H1 (cell line): ENCODE data around the gene PEAK1. TPM values are rescaled to one million over a fixed set of nuclear protein-coding genes. Genes with fewer than 3 reads are reported as not detected.

ENCODE experiments used
- HDAC2 ChIP-seq, 2 experiments: fragments of 300-600 bp in 1 of 2; sonication (generic) in 1 of 2; IDR thresholded peaks; 2 replicates each; pipeline ENCODE4 v1.6.1; 2011 to 2012; ENCODE audit warnings: low read depth in 2 of 2, low read length in 2 of 2, mild to moderate bottlenecking in 2 of 2, moderate library complexity in 2 of 2, borderline replicate concordance in 1 of 2, inconsistent platforms in 1 of 2
- KDM4A ChIP-seq: IDR thresholded peaks from one replicate; pipeline ENCODE4 v1.7.1; 2012; ENCODE audit warnings: low read depth, mild to moderate bottlenecking, moderate library complexity, low read length, inconsistent platforms; ENCODE audit not compliant: severe bottlenecking
- PHF8 ChIP-seq: fragments of 200-600 bp; sonication (generic); conservative IDR thresholded peaks from 2 replicates; pipeline ENCODE4 v1.7.1; 2012; ENCODE audit warnings: low read depth, mild to moderate bottlenecking, inconsistent platforms, low read length, moderate library complexity
- POLR2AphosphoS5 ChIP-seq: IDR thresholded peaks from 2 replicates; pipeline ENCODE4 v1.6.1; 2011; ENCODE audit warnings: low read depth, low read length
- RBBP5 ChIP-seq: IDR thresholded peaks from 2 replicates; pipeline ENCODE4 v1.7.1; 2012; ENCODE audit warnings: low read depth, mild to moderate bottlenecking, inconsistent platforms, low read length, moderate library complexity, borderline replicate concordance
- SIN3A ChIP-seq, 2 experiments: IDR thresholded peaks in 1 of 2; conservative IDR thresholded peaks in 1 of 2; 2 replicates each; pipeline ENCODE4 v1.6.1; 2011 to 2012; ENCODE audit warnings: low read length in 2 of 2, improper control_type of control experiment in 1 of 2, low read depth in 1 of 2, mild to moderate bottlenecking in 1 of 2
- TAF1 ChIP-seq: IDR thresholded peaks from 2 replicates; pipeline ENCODE4 v1.6.1; 2011; ENCODE audit warnings: mild to moderate bottlenecking, low read depth, low read length
- TAF7 ChIP-seq: optimal IDR thresholded peaks from 2 replicates; pipeline ENCODE3; 2011; ENCODE audit warnings: low read depth, mild to moderate bottlenecking, inconsistent platforms, low read length, moderate library complexity, borderline replicate concordance
- polyA plus RNA-seq, 7 experiments: library from polyadenylated mRNA; depleted of rRNA in 3 of 7; stranded (reverse) in 5 of 7; unstranded in 2 of 7; fragments of >200 nt in 5 of 7; fragments of 200-250 nt in 2 of 7; gene quantifications; 1 replicate in 5 of 7; 2 replicates in 1 of 7; 4 replicates in 1 of 7; pipeline versions ENCODE4 v1.2.1 to v1.2.3, GENCODE V29; 2011 to 2013; ENCODE audit warnings: missing spikeins in 2 of 7, mixed read lengths in 2 of 7
- total RNA-seq: library from RNA; stranded (reverse); fragmentation: NEBNext Ultra II Directional; extraction: Animal tissue kit (Norgen Biotek cat#: 25700); gene quantifications from 2 replicates; pipeline ENCODE4 v1.2.1, GENCODE V29; 2021
- TF ChIP-seq, protein P1 (sequence below): IDR thresholded peaks from 2 replicates; pipeline ENCODE4 v1.6.1; 2012; ENCODE audit warnings: inconsistent platforms

PEAK1 gene
- total and polyA plus RNA-seq, 2 of the 8 experiments (the other 6 are each of a cell fraction or from before 2014, with no cell fraction given), result 8.8 to 44.8 TPM

DNA sequence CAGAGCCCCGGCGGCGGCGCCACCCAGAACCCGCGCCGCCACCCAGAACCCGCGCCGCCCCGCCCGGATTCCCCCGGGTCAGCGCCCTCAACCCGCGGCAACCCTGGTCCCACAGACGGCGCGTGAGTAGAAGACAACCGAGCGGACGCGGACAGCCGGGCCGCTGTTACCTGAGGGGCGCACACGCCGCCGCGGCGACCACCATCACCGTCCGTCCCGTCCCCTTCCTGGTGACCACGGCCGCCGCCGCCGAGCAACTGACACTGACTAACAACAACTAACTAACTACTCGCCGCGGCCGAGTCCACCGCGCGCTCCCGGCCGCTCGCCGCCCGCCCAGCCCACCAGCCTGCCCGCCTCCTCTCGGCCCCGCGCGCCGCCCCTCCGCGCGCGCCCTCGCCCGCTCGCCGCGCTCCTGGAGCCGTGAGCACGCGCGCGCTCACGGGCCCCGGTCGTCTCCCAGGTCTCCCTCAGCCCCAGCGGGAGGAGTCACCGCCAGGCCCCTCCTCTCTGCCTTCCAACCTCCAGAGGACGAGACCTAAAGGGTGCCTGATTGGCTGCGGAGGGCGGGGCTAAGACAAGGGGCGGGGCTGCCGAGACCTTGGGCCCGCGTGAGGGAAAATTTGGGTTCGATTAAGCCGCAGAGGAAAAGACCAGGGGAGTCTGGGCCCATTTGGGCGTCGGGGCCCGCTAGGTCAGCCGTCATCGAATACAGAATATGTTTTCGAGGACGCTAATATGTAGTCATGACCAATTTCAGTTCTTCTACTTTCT lies at the start of gene PEAK1 (continued):
- TF ChIP-seq SIN3A (conservative IDR thresholded peaks at IDR 0.05 in 1 of 2, IDR thresholded peaks at IDR 0.05 in 1 of 2; ENCODE audit: low read depth in 1 of 2, low read length in 2 of 2) (peak in 1 of 2 experiments; percentile 18; a peak in 1 of 4 replicates), POLR2AphosphoS5 (peak; percentile 72; the same call in 1 of the 2 replicates), RBBP5 (0 out of 2 replicates have a peak, but pooled peaks have one; percentile 50), TAF1 (peak; percentile 82), PHF8 (peak; percentile 71; the same call in 1 of the 2 replicates), TAF7 (peak; percentile 66), HDAC2 (IDR thresholded peaks at IDR 0.05; ENCODE audit: borderline replicate concordance in 1 of 2, low read depth in 2 of 2, low read length in 2 of 2) (peak; percentile 47 to 96; a peak in 3 of 4 replicates), KDM4A (peak; percentile 65)
- TF ChIP-seq, protein P1, sequence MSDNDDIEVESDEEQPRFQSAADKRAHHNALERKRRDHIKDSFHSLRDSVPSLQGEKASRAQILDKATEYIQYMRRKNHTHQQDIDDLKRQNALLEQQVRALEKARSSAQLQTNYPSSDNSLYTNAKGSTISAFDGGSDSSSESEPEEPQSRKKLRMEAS, result 0 out of 2 replicates have a peak, but pooled peaks have one; percentile 18
